Cortex of kidney (tissue), 1 donor: Measurements from ENCODE around the gene ATP8A1.

Source experiments
- DNase-seq: peaks from one replicate; lab custom pipeline; 2025; lab: John Stamatoyannopoulos, UW

ATP8A1 gene

GRCh38 chr4:42649870-42650269 is 7.0 kb downstream of the ATP8A1 start:
- no peak for DNase-seq

- no peak for DNase-seq
These were observed 9.8 kb downstream of the ATP8A1 start for GRCh38 chr4:42646999-42647541.

- no peak for DNase-seq
These were observed 10.7 kb downstream of the ATP8A1 start for GRCh38 chr4:42646013-42646784.

GRCh38 chr4:42644897-42645296 is 12.0 kb downstream of the ATP8A1 start:
- no peak for DNase-seq

- DNase-seq = no peak
These were observed 13.2 kb downstream of the ATP8A1 start for GRCh38 chr4:42643685-42644084.

- no peak for DNase-seq
These were observed 13.9 kb downstream of the ATP8A1 start for GRCh38 chr4:42642845-42643615.

- no peak for DNase-seq
These were observed 14.7 kb downstream of the ATP8A1 start for GRCh38 chr4:42642101-42642797.

GRCh38 chr4:42641656-42642055 is 15.2 kb downstream of the ATP8A1 start:
- DNase-seq = no peak

GRCh38 chr4:42641161-42641560 is 15.7 kb downstream of the ATP8A1 start:
- no peak for DNase-seq

- no peak for DNase-seq
These were observed 16.3 kb downstream of the ATP8A1 start for GRCh38 chr4:42640613-42641012.

GRCh38 chr4:42638993-42639392 is 17.9 kb downstream of the ATP8A1 start:
- DNase-seq = no peak

- DNase-seq = no peak
These were observed 18.6 kb downstream of the ATP8A1 start for GRCh38 chr4:42638321-42638720.

- DNase-seq = no peak
These were observed 19.0 kb downstream of the ATP8A1 start for GRCh38 chr4:42637867-42638266.

GRCh38 chr4:42637104-42637503 is 19.8 kb downstream of the ATP8A1 start:
- no peak for DNase-seq

- no peak for DNase-seq
These were observed 20.3 kb downstream of the ATP8A1 start for GRCh38 chr4:42636645-42636949.

- no peak for DNase-seq
These were observed 23.1 kb downstream of the ATP8A1 start for GRCh38 chr4:42633605-42634388.

- no peak for DNase-seq
These were observed 24.1 kb downstream of the ATP8A1 start for GRCh38 chr4:42632653-42633382.

GRCh38 chr4:42630908-42631307 is 26.0 kb downstream of the ATP8A1 start:
- no peak for DNase-seq

GRCh38 chr4:42628740-42629139 is 28.2 kb downstream of the ATP8A1 start:
- no peak for DNase-seq

- no peak for DNase-seq
These were observed 28.8 kb downstream of the ATP8A1 start for GRCh38 chr4:42627885-42628646.
